Kidney epithelial cell (primary cell): ENCODE data around the gene CCDC83. TPM values are rescaled to one million over a fixed set of nuclear protein-coding genes. Genes with fewer than 3 reads are reported as not detected.

Experiments used
- DNase-seq: peaks from one replicate; pipeline ENCODE4 v3.0.0-alpha.2; 2010; ENCODE audit warnings: low read depth
- H3K27me3 ChIP-seq: 2 replicates; pipeline ENCODE4 v1.6.0; 2011; ENCODE audit warnings: low read length; ENCODE audit not compliant: control insufficient read depth, insufficient read depth
- H3K36me3 ChIP-seq: 2 replicates; pipeline ENCODE4 v1.5.1; 2011; ENCODE audit warnings: low read length; ENCODE audit not compliant: control insufficient read depth, insufficient read depth
- H3K4me3 ChIP-seq: 2 replicates; pipeline ENCODE4 v1.5.1; 2011; ENCODE audit warnings: low read depth, mild to moderate bottlenecking, control low read depth, low read length
- CTCF ChIP-seq: IDR thresholded peaks from 2 replicates; pipeline ENCODE4 v1.5.1; 2011; ENCODE audit warnings: mild to moderate bottlenecking, moderate library complexity, low read length, control low read depth, inconsistent platforms; ENCODE audit not compliant: insufficient read depth, poor library complexity, severe bottlenecking
- total RNA-seq: library from RNA; depleted of rRNA; stranded (reverse); fragments of >200 nt; gene quantifications from 2 replicates; pipeline ENCODE4 v1.2.3, GENCODE V29; 2015

Gene CCDC83
- total RNA-seq, 1 donor from 2014 or later: not detected

GRCh38 chr11:85867751-85868150, 12.6 kb downstream of the CCDC83 start:
- Histone ChIP-seq H3K4me3 (no peak overlapping the region), H3K36me3 (no peaks in the 10 kb centered on the region), H3K27me3 (no peaks in the 10 kb centered on the region)
- no peak for DNase-seq
- no peak for TF ChIP-seq CTCF

- Histone ChIP-seq H3K27me3 (no peaks in the 10 kb centered on the region), H3K36me3 (no peaks in the 10 kb centered on the region), H3K4me3 (no peak overlapping the region)
- no peak for TF ChIP-seq CTCF
- DNase-seq: no peak
Observed at GRCh38 chr11:85869781-85870180, 14.6 kb downstream of the CCDC83 start.

GRCh38 chr11:85874265-85874664, 19.1 kb downstream of the CCDC83 start:
- Histone ChIP-seq H3K36me3 (no peaks in the 10 kb centered on the region), H3K27me3 (no peaks in the 10 kb centered on the region), H3K4me3 (no peak overlapping the region)
- TF ChIP-seq CTCF: no peak
- no peak for DNase-seq

GRCh38 chr11:85875505-85875904, 20.3 kb downstream of the CCDC83 start:
- no peak for DNase-seq
- no peak for TF ChIP-seq CTCF
- H3K4me3 ChIP-seq: no peak overlapping the region
- H3K27me3 ChIP-seq: no peaks in the 10 kb centered on the region
- H3K36me3 ChIP-seq: no peaks in the 10 kb centered on the region

- no peak for TF ChIP-seq CTCF
- Histone ChIP-seq H3K27me3 (no peaks in the 10 kb centered on the region), H3K36me3 (no peaks in the 10 kb centered on the region), H3K4me3 (no peak overlapping the region)
- DNase-seq: peak; percentile 12
Observed at GRCh38 chr11:85884581-85885021, 29.4 kb downstream of the CCDC83 start.
